Endothelial cell of umbilical vein (primary cell): ENCODE results near the gene FAM219A.

Experiments
- EZH2 ChIP-seq: IDR thresholded peaks from 2 replicates; pipeline ENCODE4 v1.6.1; 2012; ENCODE audit warnings: borderline replicate concordance, low read depth, mild to moderate bottlenecking, moderate library complexity, low read length, inconsistent platforms; ENCODE audit not compliant: severe bottlenecking
- MYC ChIP-seq: IDR thresholded peaks from one replicate; pipeline ENCODE4 v1.6.1; 2011; ENCODE audit warnings: mild to moderate bottlenecking, low read depth, low read length
- POLR2A ChIP-seq: IDR thresholded peaks from 2 replicates; pipeline ENCODE4 v1.6.1; 2012; ENCODE audit warnings: low read depth, mild to moderate bottlenecking, control low read depth, low read length
- POLR2AphosphoS5 ChIP-seq: IDR thresholded peaks from 2 replicates; pipeline ENCODE4 v1.6.1; 2012; ENCODE audit warnings: low read depth, mild to moderate bottlenecking, control low read depth, low read length, moderate library complexity; ENCODE audit not compliant: insufficient read depth
- TF ChIP-seq, protein P1 (sequence below), 2 donors: IDR thresholded peaks; 1 replicate in 1 of 2; 2 replicates in 1 of 2; pipeline ENCODE4 v1.5.1; 2011; ENCODE audit warnings: low read length in 2 of 2, mild to moderate bottlenecking in 2 of 2, moderate library complexity in 2 of 2, control low read depth in 1 of 2, inconsistent platforms in 1 of 2, low read depth in 1 of 2; ENCODE audit not compliant: insufficient read depth in 1 of 2; ENCODE audit errors: extremely low read depth in 1 of 2
- TF ChIP-seq, protein P2 (sequence below): IDR thresholded peaks from 2 replicates; pipeline ENCODE4 v1.6.1; 2011; ENCODE audit not compliant: insufficient read depth, insufficient read length

DNA sequence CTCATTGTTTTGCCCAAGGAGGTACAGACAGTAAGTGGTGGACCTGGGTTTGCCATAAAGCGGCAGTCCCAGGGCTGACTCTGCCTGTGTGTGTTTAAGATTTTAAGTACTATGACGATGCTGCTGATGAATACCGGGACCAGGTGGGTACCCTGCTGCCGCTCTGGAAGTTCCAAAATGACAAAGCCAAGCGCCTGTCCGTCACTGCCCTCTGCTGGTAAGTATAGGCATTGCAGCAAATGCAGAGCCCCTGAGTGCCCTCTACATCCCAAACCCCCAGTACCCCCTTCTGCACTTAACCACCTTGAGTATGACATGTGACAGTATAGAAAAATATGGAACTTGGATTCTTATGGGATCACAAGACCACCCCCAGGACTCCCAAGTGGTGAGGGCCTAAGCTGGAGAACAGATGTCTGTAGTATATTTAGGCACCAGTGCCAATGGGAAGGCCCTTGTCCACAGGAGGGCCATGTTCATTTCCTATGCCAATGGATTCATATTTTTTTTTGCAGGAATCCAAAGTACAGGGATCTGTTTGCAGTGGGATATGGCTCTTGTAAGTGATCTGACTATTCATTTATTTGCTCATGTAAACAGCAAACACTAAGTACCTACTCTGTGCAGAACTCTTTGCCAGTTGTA lies 42.4 kb upstream of the FAM219A start:
- TF ChIP-seq, protein P1, sequence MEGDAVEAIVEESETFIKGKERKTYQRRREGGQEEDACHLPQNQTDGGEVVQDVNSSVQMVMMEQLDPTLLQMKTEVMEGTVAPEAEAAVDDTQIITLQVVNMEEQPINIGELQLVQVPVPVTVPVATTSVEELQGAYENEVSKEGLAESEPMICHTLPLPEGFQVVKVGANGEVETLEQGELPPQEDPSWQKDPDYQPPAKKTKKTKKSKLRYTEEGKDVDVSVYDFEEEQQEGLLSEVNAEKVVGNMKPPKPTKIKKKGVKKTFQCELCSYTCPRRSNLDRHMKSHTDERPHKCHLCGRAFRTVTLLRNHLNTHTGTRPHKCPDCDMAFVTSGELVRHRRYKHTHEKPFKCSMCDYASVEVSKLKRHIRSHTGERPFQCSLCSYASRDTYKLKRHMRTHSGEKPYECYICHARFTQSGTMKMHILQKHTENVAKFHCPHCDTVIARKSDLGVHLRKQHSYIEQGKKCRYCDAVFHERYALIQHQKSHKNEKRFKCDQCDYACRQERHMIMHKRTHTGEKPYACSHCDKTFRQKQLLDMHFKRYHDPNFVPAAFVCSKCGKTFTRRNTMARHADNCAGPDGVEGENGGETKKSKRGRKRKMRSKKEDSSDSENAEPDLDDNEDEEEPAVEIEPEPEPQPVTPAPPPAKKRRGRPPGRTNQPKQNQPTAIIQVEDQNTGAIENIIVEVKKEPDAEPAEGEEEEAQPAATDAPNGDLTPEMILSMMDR (IDR thresholded peaks at IDR 0.05; ENCODE audit: extremely low read depth in 1 of 2, insufficient read depth in 1 of 2, low read depth in 1 of 2, low read length in 2 of 2), result peak; percentile 85 to 93
- TF ChIP-seq POLR2AphosphoS5 (no peak), EZH2 (no peak), MYC (no peak), POLR2A (no peak)
- TF ChIP-seq, protein P2, sequence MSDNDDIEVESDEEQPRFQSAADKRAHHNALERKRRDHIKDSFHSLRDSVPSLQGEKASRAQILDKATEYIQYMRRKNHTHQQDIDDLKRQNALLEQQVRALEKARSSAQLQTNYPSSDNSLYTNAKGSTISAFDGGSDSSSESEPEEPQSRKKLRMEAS, result no peak
